ENCODE results near the gene MATN4.

MATN4 gene

GRCh38 chr20:45263556-45264266 lies 44.4 kb downstream of the MATN4 start:
- TF ChIP-seq EZH2phosphoT487 (IDR thresholded peaks at IDR 0.05; ENCODE audit: borderline replicate concordance, low read length) (no peak), CTCF (IDR thresholded peaks at IDR 0.05; ENCODE audit: low read depth, low read length, poor library complexity, severe bottlenecking) (no peak)
- no peak overlapping the region for H3K27ac ChIP-seq (ENCODE audit: low read depth, low read length)
- H3K36me3 ChIP-seq (ENCODE audit: control insufficient read depth, low read length) = no peaks in the 10 kb centered on the region
- no peaks in the 10 kb centered on the region for H3K9me3 ChIP-seq (ENCODE audit: control insufficient read depth, insufficient read depth, low read length)
- no peak overlapping the region for H3K4me2 ChIP-seq (ENCODE audit: low read length)
- no peaks in the 10 kb centered on the region for H3K79me2 ChIP-seq (ENCODE audit: control insufficient read depth, low read length)
- no peaks in the 10 kb centered on the region for H3K9me2 ChIP-seq (replicated peaks; ENCODE audit: control insufficient read depth, low read length)
- H3F3A ChIP-seq (ENCODE audit: control insufficient read depth, insufficient read depth) = no peaks in the 10 kb centered on the region
- H4K20me1 ChIP-seq (ENCODE audit: control insufficient read depth, insufficient read depth, low read depth, low read length) = no peaks in the 10 kb centered on the region
- no peaks in the 10 kb centered on the region for H3K4me1 ChIP-seq (ENCODE audit: control insufficient read depth, low read length)
- peaks cover 42% of the 10 kb centered on the region for H3K27me3 ChIP-seq (ENCODE audit: control insufficient read depth, low read length)
- no peak overlapping the region for H3K4me3 ChIP-seq (ENCODE audit: low read length)

- no peaks in the 10 kb centered on the region for H3K79me2 ChIP-seq (ENCODE audit: control insufficient read depth, low read length)
- H3K27ac ChIP-seq (ENCODE audit: low read depth, low read length) = no peak overlapping the region
- H4K20me1 ChIP-seq (ENCODE audit: control insufficient read depth, insufficient read depth, low read depth, low read length) = no peaks in the 10 kb centered on the region
- TF ChIP-seq EZH2phosphoT487 (IDR thresholded peaks at IDR 0.05; ENCODE audit: borderline replicate concordance, low read length) (no peak), CTCF (IDR thresholded peaks at IDR 0.05; ENCODE audit: low read depth, low read length, poor library complexity, severe bottlenecking) (no peak)
- H3K27me3 ChIP-seq (ENCODE audit: control insufficient read depth, low read length) = peaks cover 35% of the 10 kb centered on the region
- H3K4me3 ChIP-seq (ENCODE audit: low read length) = no peak overlapping the region
- H3K9me2 ChIP-seq (replicated peaks; ENCODE audit: control insufficient read depth, low read length) = no peaks in the 10 kb centered on the region
- H3K4me2 ChIP-seq (ENCODE audit: low read length) = no peak overlapping the region
- H3K9me3 ChIP-seq (ENCODE audit: control insufficient read depth, insufficient read depth, low read length) = no peaks in the 10 kb centered on the region
- no peaks in the 10 kb centered on the region for H3F3A ChIP-seq (ENCODE audit: control insufficient read depth, insufficient read depth)
- no peaks in the 10 kb centered on the region for H3K4me1 ChIP-seq (ENCODE audit: control insufficient read depth, low read length)
- H3K36me3 ChIP-seq (ENCODE audit: control insufficient read depth, low read length) = no peaks in the 10 kb centered on the region
Measured at GRCh38 chr20:45258664-45259063, 49.4 kb downstream of the MATN4 start.

GRCh38 chr20:45258259-45258658 lies 49.8 kb downstream of the MATN4 start:
- TF ChIP-seq EZH2phosphoT487 (IDR thresholded peaks at IDR 0.05; ENCODE audit: borderline replicate concordance, low read length) = no peak
- TF ChIP-seq CTCF (IDR thresholded peaks at IDR 0.05; ENCODE audit: low read depth, low read length, poor library complexity, severe bottlenecking) = no peak
- peaks cover 35% of the 10 kb centered on the region for H3K27me3 ChIP-seq (ENCODE audit: control insufficient read depth, low read length)
- H3K27ac ChIP-seq (ENCODE audit: low read depth, low read length) = no peak overlapping the region
- no peaks in the 10 kb centered on the region for H4K20me1 ChIP-seq (ENCODE audit: control insufficient read depth, insufficient read depth, low read depth, low read length)
- no peaks in the 10 kb centered on the region for H3K9me3 ChIP-seq (ENCODE audit: control insufficient read depth, insufficient read depth, low read length)
- H3K9me2 ChIP-seq (replicated peaks; ENCODE audit: control insufficient read depth, low read length) = no peaks in the 10 kb centered on the region
- H3K79me2 ChIP-seq (ENCODE audit: control insufficient read depth, low read length) = no peaks in the 10 kb centered on the region
- no peaks in the 10 kb centered on the region for H3K4me1 ChIP-seq (ENCODE audit: control insufficient read depth, low read length)
- H3F3A ChIP-seq (ENCODE audit: control insufficient read depth, insufficient read depth) = no peaks in the 10 kb centered on the region
- no peaks in the 10 kb centered on the region for H3K36me3 ChIP-seq (ENCODE audit: control insufficient read depth, low read length)
- H3K4me2 ChIP-seq (ENCODE audit: low read length) = no peak overlapping the region
- H3K4me3 ChIP-seq (ENCODE audit: low read length) = no peak overlapping the region
